C4-2B (cell line): Measurements from ENCODE around the gene LMO3.

Experiments used
- ZFX ChIP-seq: fragments of 450-650 bp; IDR thresholded peaks from 2 replicates; pipeline ENCODE4 v1.6.1; 2017
- TF ChIP-seq, protein P1 (sequence below): fragments of 450-650 bp; conservative IDR thresholded peaks from 2 replicates; pipeline ENCODE4 v1.5.1; 2017; ENCODE audit warnings: mild to moderate bottlenecking

DNA sequence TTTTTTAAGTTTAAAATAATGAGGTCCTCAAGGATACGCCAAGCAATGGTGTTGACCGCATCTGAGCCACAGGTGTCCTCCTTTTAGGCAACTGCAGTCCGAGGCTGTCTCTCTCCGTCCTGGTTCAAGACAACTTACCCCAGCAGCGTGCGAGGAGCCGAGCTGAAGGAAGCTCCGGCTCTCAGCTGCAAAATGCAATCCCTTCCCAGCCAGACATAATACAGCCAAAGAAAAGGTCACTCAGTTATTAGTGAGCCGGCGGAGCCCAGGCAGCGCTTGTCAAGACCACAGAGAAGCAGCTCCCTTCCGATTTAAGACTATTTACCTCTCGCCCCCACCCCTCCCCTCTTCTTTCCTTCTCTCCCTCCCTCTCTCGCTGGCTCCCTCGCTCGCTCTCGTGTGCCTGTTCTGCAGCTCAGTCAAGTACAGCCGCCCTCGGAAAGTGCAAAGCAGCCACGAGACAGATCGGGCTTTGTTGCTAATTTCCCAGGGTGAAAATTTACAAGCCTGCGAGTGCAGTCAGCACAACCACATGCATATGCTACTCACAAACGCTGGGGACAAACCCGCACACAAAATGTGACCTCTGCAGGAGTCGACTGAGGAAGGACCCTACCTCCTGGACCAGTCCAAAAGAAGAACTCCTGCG, 363 bp upstream of the LMO3 start:
- TF ChIP-seq ZFX, result no peak
- TF ChIP-seq, protein P1, sequence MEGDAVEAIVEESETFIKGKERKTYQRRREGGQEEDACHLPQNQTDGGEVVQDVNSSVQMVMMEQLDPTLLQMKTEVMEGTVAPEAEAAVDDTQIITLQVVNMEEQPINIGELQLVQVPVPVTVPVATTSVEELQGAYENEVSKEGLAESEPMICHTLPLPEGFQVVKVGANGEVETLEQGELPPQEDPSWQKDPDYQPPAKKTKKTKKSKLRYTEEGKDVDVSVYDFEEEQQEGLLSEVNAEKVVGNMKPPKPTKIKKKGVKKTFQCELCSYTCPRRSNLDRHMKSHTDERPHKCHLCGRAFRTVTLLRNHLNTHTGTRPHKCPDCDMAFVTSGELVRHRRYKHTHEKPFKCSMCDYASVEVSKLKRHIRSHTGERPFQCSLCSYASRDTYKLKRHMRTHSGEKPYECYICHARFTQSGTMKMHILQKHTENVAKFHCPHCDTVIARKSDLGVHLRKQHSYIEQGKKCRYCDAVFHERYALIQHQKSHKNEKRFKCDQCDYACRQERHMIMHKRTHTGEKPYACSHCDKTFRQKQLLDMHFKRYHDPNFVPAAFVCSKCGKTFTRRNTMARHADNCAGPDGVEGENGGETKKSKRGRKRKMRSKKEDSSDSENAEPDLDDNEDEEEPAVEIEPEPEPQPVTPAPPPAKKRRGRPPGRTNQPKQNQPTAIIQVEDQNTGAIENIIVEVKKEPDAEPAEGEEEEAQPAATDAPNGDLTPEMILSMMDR, result no peak
